GM23248 (cell line): Measurements from ENCODE around the gene NAALADL2. TPM values are rescaled to one million over a fixed set of nuclear protein-coding genes. Genes with fewer than 3 reads are reported as not detected.
A peak's percentile ranks its signal among the peaks of the same experiment; 100 is the strongest.
"Not testable (repeated sequence)": the region's sequence is repeated elsewhere in the genome, so short reads cannot be mapped to it uniquely, and the experiment has no call there.

ENCODE experiments used
- DNase-seq: peaks from one replicate; pipeline ENCODE4 v3.0.0-alpha.2; 2015
- H2AFZ ChIP-seq: fragments of 200-600 bp; sonication (generic); 2 replicates; pipeline ENCODE4 v1.6.1; 2016; ENCODE audit warnings: antibody characterized with exemption
- H3F3A ChIP-seq: fragments of 200-600 bp; sonication (generic); 2 replicates; pipeline ENCODE4 v1.6.1; 2016; ENCODE audit warnings: mild to moderate bottlenecking, antibody characterized with exemption, mixed run types; ENCODE audit not compliant: insufficient read depth
- H3K27ac ChIP-seq: fragments of 200-600 bp; sonication (generic); 2 replicates; pipeline ENCODE4 v1.5.1; 2016; ENCODE audit warnings: mild to moderate bottlenecking
- H3K27me3 ChIP-seq: fragments of 200-600 bp; sonication (generic); replicated peaks from 2 replicates; pipeline ENCODE4 v1.6.1; 2016; ENCODE audit warnings: mild to moderate bottlenecking; ENCODE audit not compliant: insufficient read depth
- H3K36me3 ChIP-seq: fragments of 200-600 bp; sonication (generic); 2 replicates; pipeline ENCODE4 v1.6.1; 2016; ENCODE audit warnings: low read depth, mild to moderate bottlenecking
- H3K4me1 ChIP-seq: fragments of 200-600 bp; sonication (generic); 2 replicates; pipeline ENCODE4 v1.6.1; 2016; ENCODE audit warnings: mild to moderate bottlenecking; ENCODE audit not compliant: insufficient read depth
- H3K4me2 ChIP-seq: fragments of 200-600 bp; sonication (generic); one replicate; pipeline ENCODE4 v1.6.1; 2016; ENCODE audit warnings: mild to moderate bottlenecking; ENCODE audit not compliant: unreplicated experiment
- H3K4me3 ChIP-seq: fragments of 200-600 bp; sonication (generic); 2 replicates; pipeline ENCODE4 v1.5.1; 2016; ENCODE audit warnings: mild to moderate bottlenecking
- H3K79me2 ChIP-seq: fragments of 200-600 bp; sonication (generic); 2 replicates; pipeline ENCODE4 v1.6.1; 2016; ENCODE audit warnings: mild to moderate bottlenecking; ENCODE audit not compliant: insufficient read depth
- H3K9ac ChIP-seq: fragments of 200-600 bp; sonication (generic); 2 replicates; pipeline ENCODE4 v1.6.1; 2016; ENCODE audit warnings: mild to moderate bottlenecking
- H3K9me2 ChIP-seq: fragments of 200-600 bp; sonication (generic); 2 replicates; pipeline ENCODE4 v1.6.1; 2016; ENCODE audit warnings: mixed run types, mild to moderate bottlenecking, moderate library complexity; ENCODE audit not compliant: insufficient read depth
- H3K9me3 ChIP-seq: fragments of 200-600 bp; sonication (generic); one replicate; pipeline ENCODE4 v1.6.1; 2017; ENCODE audit warnings: low read depth
- H4K20me1 ChIP-seq: fragments of 200-600 bp; sonication (generic); 2 replicates; pipeline ENCODE4 v1.6.0; 2016; ENCODE audit not compliant: insufficient read depth
- EZH2 ChIP-seq: fragments of 200-600 bp; sonication (generic); IDR thresholded peaks from 2 replicates; pipeline ENCODE4 v1.6.1; 2018; ENCODE audit warnings: antibody characterized with exemption, mild to moderate bottlenecking; ENCODE audit not compliant: insufficient read depth, poor library complexity, severe bottlenecking
- EZH2phosphoT487 ChIP-seq: fragments of 200-600 bp; sonication (generic); IDR thresholded peaks from 2 replicates; pipeline ENCODE4 v1.6.1; 2018; ENCODE audit warnings: antibody characterized with exemption, moderate library complexity, mild to moderate bottlenecking, low read depth; ENCODE audit not compliant: insufficient read depth
- WGBS, 2 experiments: methylation state at CpG; one replicate each; pipeline ENCODE4 v1.1.6; 2015 to 2017; ENCODE audit warnings: low lambda C conversion rate in 2 of 2, low coverage in 1 of 2; ENCODE audit errors: missing lambda C conversion rate in 2 of 2; 5-methylcytosine and 5-hydroxymethylcytosine counted together
- in situ Hi-C: fragments of 300-500 bp; cut with MboI; formaldehyde crosslinking; loops from 2 replicates; pipeline ENCODE4 v1.15.0; 2020
- polyA plus RNA-seq: library from polyadenylated mRNA; unstranded; fragments of >200 nt; fragmentation: Nextera tagmentation; extraction: Ambion mirVana; gene quantifications from 2 replicates; pipeline ENCODE4 v1.2.1, GENCODE V29; 2016
- total RNA-seq: library from RNA; depleted of rRNA; stranded (reverse); fragments of >200 nt; shearing (Covaris generic); gene quantifications from 2 replicates; pipeline ENCODE4 v1.2.3, GENCODE V29; 2014

NAALADL2 gene
- total and polyA plus RNA-seq, 2 experiments from 2014 or later = 20.5 to 81.0 TPM

- in situ Hi-C loops = no loop called here
- no peak overlapping the region for H3K4me2 ChIP-seq
- DNase-seq = peak; percentile 14
- no peaks in the 10 kb centered on the region for H3K9me2 ChIP-seq
- no peaks in the 10 kb centered on the region for H4K20me1 ChIP-seq
- WGBS, 2 experiments = 59% methylated on average over 1 of the region's 1 CpG
- H2AFZ ChIP-seq = no peak overlapping the region
- no peak for TF ChIP-seq EZH2phosphoT487
- no peak for TF ChIP-seq EZH2
- H3K27me3 ChIP-seq = no peaks in the 10 kb centered on the region
- H3K9me3 ChIP-seq = no peaks in the 10 kb centered on the region
- no peaks in the 10 kb centered on the region for H3K79me2 ChIP-seq
- H3F3A ChIP-seq = no peaks in the 10 kb centered on the region
- H3K27ac ChIP-seq = no peak overlapping the region
- H3K9ac ChIP-seq = no peak overlapping the region
- H3K4me3 ChIP-seq = no peak overlapping the region
- no peaks in the 10 kb centered on the region; the same call in 1 of the 2 replicates for H3K4me1 ChIP-seq
- H3K36me3 ChIP-seq = no peaks in the 10 kb centered on the region
Measured at GRCh38 chr3:175606650-175607318, 747.6 kb downstream of the NAALADL2 start.

GRCh38 chr3:175608356-175608755 is 749.2 kb downstream of the NAALADL2 start:
- Histone ChIP-seq H3K9ac (no peak overlapping the region), H3K4me1 (no peaks in the 10 kb centered on the region), H3K27ac (no peak overlapping the region), H3K4me3 (no peak overlapping the region), H3K9me3 (no peaks in the 10 kb centered on the region), H4K20me1 (no peaks in the 10 kb centered on the region), H3K4me2 (no peak overlapping the region), H3K27me3 (no peaks in the 10 kb centered on the region), H3F3A (no peaks in the 10 kb centered on the region), H2AFZ (no peak overlapping the region), H3K36me3 (no peaks in the 10 kb centered on the region), H3K79me2 (no peaks in the 10 kb centered on the region), H3K9me2 (no peaks in the 10 kb centered on the region)
- DNase-seq = no peak
- 76 to 78% methylated on average over 5 of the region's 5 CpGs for WGBS, 2 experiments
- in situ Hi-C loops = no loop called here
- TF ChIP-seq EZH2 = no peak
- no peak for TF ChIP-seq EZH2phosphoT487

GRCh38 chr3:175608911-175609310 is 749.8 kb downstream of the NAALADL2 start:
- H3K9me3 ChIP-seq = no peaks in the 10 kb centered on the region
- 98% methylated on average over 2 of the region's 2 CpGs for WGBS, 2 experiments
- TF ChIP-seq EZH2phosphoT487 = no peak
- no peak for TF ChIP-seq EZH2
- H3K4me1 ChIP-seq = no peaks in the 10 kb centered on the region
- no peaks in the 10 kb centered on the region for H3K27me3 ChIP-seq
- H2AFZ ChIP-seq = no peak overlapping the region
- H3K27ac ChIP-seq = no peak overlapping the region
- no peak overlapping the region for H3K4me3 ChIP-seq
- H4K20me1 ChIP-seq = no peaks in the 10 kb centered on the region
- no peak overlapping the region for H3K4me2 ChIP-seq
- H3F3A ChIP-seq = no peaks in the 10 kb centered on the region
- DNase-seq = no peak
- H3K9ac ChIP-seq = no peak overlapping the region
- no peaks in the 10 kb centered on the region for H3K36me3 ChIP-seq
- no peaks in the 10 kb centered on the region for H3K79me2 ChIP-seq
- no peaks in the 10 kb centered on the region for H3K9me2 ChIP-seq
- in situ Hi-C loops = no loop called here

GRCh38 chr3:175612487-175613196 is 753.5 kb downstream of the NAALADL2 start:
- Histone ChIP-seq H3K4me2 (no peak overlapping the region), H3K9me3 (no peaks in the 10 kb centered on the region), H2AFZ (peak overlapping the region; percentile 9; the same call in 1 of the 2 replicates), H4K20me1 (no peaks in the 10 kb centered on the region), H3K79me2 (no peaks in the 10 kb centered on the region), H3K36me3 (no peaks in the 10 kb centered on the region), H3F3A (no peaks in the 10 kb centered on the region), H3K9ac (no peak overlapping the region), H3K4me3 (no peak overlapping the region), H3K27me3 (no peaks in the 10 kb centered on the region), H3K9me2 (no peaks in the 10 kb centered on the region), H3K27ac (no peak overlapping the region), H3K4me1 (no peaks in the 10 kb centered on the region)
- TF ChIP-seq EZH2phosphoT487 (no peak), EZH2 (no peak)
- 66 to 75% methylated on average over 6 of the region's 6 CpGs for WGBS, 2 experiments
- no peak for DNase-seq
- in situ Hi-C loops = no loop called here

- H3K9me2 ChIP-seq, in situ Hi-C loops, H3K27ac ChIP-seq, H3F3A ChIP-seq, DNase-seq, H3K79me2 ChIP-seq, H3K4me3 ChIP-seq, H2AFZ ChIP-seq, H3K4me2 ChIP-seq, H4K20me1 ChIP-seq, H3K9ac ChIP-seq, H3K9me3 ChIP-seq, H3K27me3 ChIP-seq, H3K36me3 ChIP-seq, H3K4me1 ChIP-seq: not testable (repeated sequence)
- WGBS, 2 experiments = 92 to 94% methylated on average over 9 of the region's 9 CpGs
Measured at GRCh38 chr3:175614107-175614506, 755.0 kb downstream of the NAALADL2 start.
